K562 (cell line): ENCODE data around the gene USP19. TPM values are rescaled to one million over a fixed set of nuclear protein-coding genes. Genes with fewer than 3 reads are reported as not detected.

Experiments
- ATAC-seq: fragments of 200-7000 bp; cut with Tn5 transposase; 3 replicates; pipeline ENCODE4 v1.9.1; 2020; ENCODE audit warnings: moderate library complexity
- BruUV-seq: library from RNA; stranded (reverse); fragments of 400-500 nt; replicated peaks from 2 replicates; lab custom pipeline; 2021; lab: Mats Ljungman, UMichigan
- CTCF ChIA-PET: fragments of 300-600 bp; formaldehyde crosslinking; extraction: SDS; loops from one replicate; lab custom pipeline; 2021; ENCODE audit warnings: low intra/inter-chr PET ratio; lab: Yijun Ruan, JAX
- POLR2A ChIA-PET: fragments of 300-600, 350-650 bp; sonication (Branson Sonifier 250); formaldehyde crosslinking; extraction: SDS; loops from one replicate; lab custom pipeline; 2021; ENCODE audit warnings: antibody characterized with exemption, inconsistent platforms; lab: Yijun Ruan, JAX
- DNase-seq, 4 experiments: peaks; one replicate each; pipeline versions ENCODE4 v3.0.0 to v3.0.0-alpha.2; 2011 to 2018; ENCODE audit warnings: low spot score in 3 of 4, mixed read lengths in 3 of 4; ENCODE audit errors: extremely low read depth in 1 of 4
- FAIRE-seq: peaks from 2 replicates; lab custom pipeline; 2011; peaks lifted over from hg19 to GRCh38; lab: Jason Lieb, UNC
- H2AFZ ChIP-seq: 2 replicates; pipeline ENCODE4 v1.6.0; 2011; ENCODE audit warnings: low read depth, low read length, control low read depth, inconsistent platforms
- H3K27ac ChIP-seq: fragments of 200-600 bp; 3 replicates; pipeline ENCODE4 v1.8.0; 2011; ENCODE audit warnings: low read depth, mild to moderate bottlenecking, control low read depth, inconsistent platforms, low read length, moderate library complexity, mixed read lengths; ENCODE audit errors: extremely low read depth
- H3K27me3 ChIP-seq, 2 experiments: fragments of 300-600 bp in 1 of 2; 2 replicates in 1 of 2; 3 replicates in 1 of 2; pipeline versions ENCODE4 v1.6.0 to v1.8.0; 2011; ENCODE audit warnings: inconsistent platforms in 2 of 2, low read length in 2 of 2, mild to moderate bottlenecking in 1 of 2, mixed read lengths in 1 of 2, moderate library complexity in 1 of 2; ENCODE audit not compliant: control insufficient read depth in 2 of 2, insufficient read depth in 2 of 2
- H3K36me3 ChIP-seq: fragments of 300-600 bp; 3 replicates; pipeline ENCODE4 v1.8.0; 2011; ENCODE audit warnings: mild to moderate bottlenecking, low read length, inconsistent platforms; ENCODE audit not compliant: control insufficient read depth, insufficient read depth
- H3K4me1 ChIP-seq, 2 experiments: fragments of 200-600 bp in 1 of 2; replicated peaks in 1 of 2; 2 replicates in 1 of 2; 3 replicates in 1 of 2; pipeline versions ENCODE4 v1.5.1 to v1.8.0; 2011; ENCODE audit warnings: inconsistent platforms in 2 of 2, low read length in 2 of 2, mild to moderate bottlenecking in 1 of 2, mixed read lengths in 1 of 2, moderate library complexity in 1 of 2; ENCODE audit not compliant: control insufficient read depth in 2 of 2, insufficient read depth in 2 of 2
- H3K4me2 ChIP-seq: 2 replicates; pipeline ENCODE4 v1.6.1; 2011; ENCODE audit warnings: low read length, control low read depth, inconsistent platforms, mixed read lengths; ENCODE audit not compliant: insufficient read depth
- H3K4me3 ChIP-seq: fragments of 200-600 bp; sonication (generic), shearing (Covaris generic); 2 replicates; pipeline ENCODE4 v1.5.1; 2016; ENCODE audit warnings: control low read depth, inconsistent platforms
- H3K79me2 ChIP-seq: fragments of 200-600 bp; 3 replicates; pipeline ENCODE4 v1.8.0; 2011; ENCODE audit warnings: low read length, inconsistent platforms; ENCODE audit not compliant: control insufficient read depth, insufficient read depth
- H3K9ac ChIP-seq, 2 experiments: 2 replicates each; pipeline versions ENCODE4 v1.6.0 to v1.6.1; 2011; ENCODE audit warnings: low read depth in 2 of 2, low read length in 2 of 2, control low read depth in 1 of 2, inconsistent platforms in 1 of 2, mild to moderate bottlenecking in 1 of 2, mixed read lengths in 1 of 2; ENCODE audit not compliant: insufficient read depth in 1 of 2
- H3K9me1 ChIP-seq: one replicate; pipeline ENCODE4 v1.6.0; 2011; ENCODE audit warnings: inconsistent platforms, mild to moderate bottlenecking, low read length, moderate library complexity; ENCODE audit not compliant: control insufficient read depth, insufficient read depth
- H3K9me3 ChIP-seq: replicated peaks from 2 replicates; pipeline ENCODE4 v1.5.1; 2011; ENCODE audit warnings: low read depth, low read length, inconsistent platforms; ENCODE audit not compliant: control insufficient read depth, insufficient read depth
- H4K20me1 ChIP-seq: replicated peaks from 2 replicates; pipeline ENCODE4 v1.6.1; 2011; ENCODE audit warnings: low read length, inconsistent platforms, mixed read lengths; ENCODE audit not compliant: control insufficient read depth, insufficient read depth
- C11orf30 ChIP-seq: fragments of 450-650 bp; IDR thresholded peaks from 2 replicates; pipeline ENCODE4 v1.6.1; 2016; ENCODE audit warnings: low read depth, mild to moderate bottlenecking
- RAD21 ChIP-seq, 2 experiments: fragments of 250-450 bp in 1 of 2; fragments of 450-650 bp in 1 of 2; sonication (Bioruptor Pico) in 1 of 2; formaldehyde crosslinking in 1 of 2; IDR thresholded peaks in 1 of 2; conservative IDR thresholded peaks in 1 of 2; 2 replicates each; pipeline versions ENCODE4 v1.4.0 to v1.8.0; 2020 to 2022; ENCODE audit warnings: mild to moderate bottlenecking in 2 of 2, moderate library complexity in 1 of 2
- WGBS: fragments of 100-300 bp; shearing (Covaris generic); methylation state at CpG from one replicate; pipeline ENCODE4 v1.1.6; 2016; ENCODE audit warnings: low coverage, mixed read lengths; ENCODE audit not compliant: insufficient coverage; ENCODE audit errors: missing lambda C conversion rate; 5-methylcytosine and 5-hydroxymethylcytosine counted together
- in situ Hi-C: fragments of 300-500 bp; cut with MboI; formaldehyde crosslinking; loops from 4 replicates; pipeline ENCODE4 v1.15.0; 2018; ENCODE audit warnings: inconsistent platforms, mixed read lengths
- intact Hi-C: fragments of 100-400 bp; cut with micrococcal nuclease; formaldehyde crosslinking; loops from 2 replicates; pipeline ENCODE4 v1.14.2; 2022
- polyA plus RNA-seq, 8 experiments: library from polyadenylated mRNA; depleted of rRNA in 4 of 8; stranded (reverse) in 5 of 8; unstranded in 3 of 8; fragments of >200 nt; fragmentation: Nextera tagmentation in 2 of 8; fragmentation: Illumina TruSeq in 1 of 8; extraction: Ambion mirVana in 2 of 8; extraction: Trizol in 1 of 8; gene quantifications; 2 replicates each; pipeline versions ENCODE4 v1.2.1 to v1.2.3, GENCODE V29; 2011 to 2014; ENCODE audit warnings: inconsistent platforms in 1 of 8, missing spikeins in 1 of 8
- total RNA-seq, 7 experiments: library from RNA; depleted of rRNA in 6 of 7; stranded (reverse); fragments of >200 nt in 6 of 7; fragmentation: Illumina TruSeq in 2 of 7; extraction: Trizol in 2 of 7; gene quantifications; 2 replicates each; pipeline versions ENCODE4 v1.2.1 to v1.2.3, GENCODE V29; 2011 to 2021; ENCODE audit warnings: low replicate concordance in 1 of 7
- TF ChIP-seq, protein P1 (sequence below), 3 experiments: IDR thresholded peaks in 2 of 3; conservative IDR thresholded peaks in 1 of 3; 2 replicates each; pipeline ENCODE4 v1.5.1; 2011 to 2012; ENCODE audit warnings: low read length in 3 of 3, mild to moderate bottlenecking in 3 of 3, control low read depth in 2 of 3, improper control_type of control experiment in 1 of 3, inconsistent platforms in 1 of 3, low read depth in 1 of 3, mixed read lengths in 1 of 3, moderate library complexity in 1 of 3; ENCODE audit not compliant: insufficient read depth in 2 of 3

USP19 gene
- total and polyA plus RNA-seq, 9 of the 15 experiments (the other 6 are each of a cell fraction or from before 2014, with no cell fraction given), result 0.24 to 65.9 (median 36.9) TPM

DNA sequence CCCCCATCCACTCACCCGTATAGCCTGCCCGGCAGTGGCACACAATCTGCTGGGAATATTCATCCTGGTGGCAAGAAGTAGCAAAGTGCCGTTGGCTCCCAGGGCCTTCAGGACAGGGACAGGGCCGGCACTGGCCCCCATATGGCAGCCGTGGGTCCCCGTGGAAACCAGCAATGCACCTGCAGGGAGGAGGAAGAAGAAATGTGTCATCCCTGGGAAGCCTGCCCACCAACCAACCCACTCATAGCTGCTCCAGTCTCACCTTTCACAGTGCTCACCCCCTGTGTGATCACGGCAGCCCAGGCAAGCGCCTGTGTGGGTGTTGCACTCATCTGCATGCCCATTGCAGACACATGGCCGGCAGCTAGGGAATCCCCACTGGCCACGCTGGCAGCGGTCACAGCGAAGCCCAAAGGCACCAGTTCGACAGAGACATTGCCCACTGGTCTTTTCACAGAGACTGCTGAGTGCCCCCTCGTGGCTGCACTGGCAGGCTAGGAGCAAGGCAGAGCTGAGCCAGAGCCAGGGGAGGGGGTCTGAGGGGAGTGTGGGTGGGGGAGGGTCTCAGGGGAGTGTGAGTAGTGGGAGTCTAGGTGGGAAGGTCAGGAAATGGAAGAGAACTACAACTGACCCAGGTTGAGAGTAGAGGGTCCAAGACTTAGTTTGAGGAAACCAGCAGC lies 4.5 kb upstream of the USP19 start:
- Histone ChIP-seq H3K27me3 (no peaks in the 10 kb centered on the region), H3K9ac (peak overlapping the region in 1 of 2 experiments; percentile 68; a peak in 1 of 4 replicates), H3K9me3 (no peaks in the 10 kb centered on the region), H2AFZ (no peak overlapping the region), H3K27ac (no peak overlapping the region), H3K36me3 (0 out of 3 replicates have a peak, but pooled peaks cover 2% of the 10 kb centered on the region), H3K4me2 (no peak overlapping the region), H4K20me1 (no peaks in the 10 kb centered on the region), H3K4me3 (no peak overlapping the region), H3K79me2 (peaks cover 5% of the 10 kb centered on the region), H3K9me1 (no peaks in the 10 kb centered on the region), H3K4me1 (peaks cover 0 to 31% of the 10 kb centered on the region in 2 experiments; a peak in 2 of 5 replicates)
- ATAC-seq, result no peak
- peak in 1 of 4 experiments; percentile 18 for DNase-seq
- BruUV-seq, result no TSS peak
- TF ChIP-seq RAD21 (CRISPR knock-in tag; conservative IDR thresholded peaks at IDR 0.05 in 1 of 2, IDR thresholded peaks at IDR 0.05 in 1 of 2) (0 out of 4 replicates have a peak, but pooled peaks of 1 of the 2 experiments have one; percentile 20), C11orf30 (no peak)
- TF ChIP-seq, protein P1, sequence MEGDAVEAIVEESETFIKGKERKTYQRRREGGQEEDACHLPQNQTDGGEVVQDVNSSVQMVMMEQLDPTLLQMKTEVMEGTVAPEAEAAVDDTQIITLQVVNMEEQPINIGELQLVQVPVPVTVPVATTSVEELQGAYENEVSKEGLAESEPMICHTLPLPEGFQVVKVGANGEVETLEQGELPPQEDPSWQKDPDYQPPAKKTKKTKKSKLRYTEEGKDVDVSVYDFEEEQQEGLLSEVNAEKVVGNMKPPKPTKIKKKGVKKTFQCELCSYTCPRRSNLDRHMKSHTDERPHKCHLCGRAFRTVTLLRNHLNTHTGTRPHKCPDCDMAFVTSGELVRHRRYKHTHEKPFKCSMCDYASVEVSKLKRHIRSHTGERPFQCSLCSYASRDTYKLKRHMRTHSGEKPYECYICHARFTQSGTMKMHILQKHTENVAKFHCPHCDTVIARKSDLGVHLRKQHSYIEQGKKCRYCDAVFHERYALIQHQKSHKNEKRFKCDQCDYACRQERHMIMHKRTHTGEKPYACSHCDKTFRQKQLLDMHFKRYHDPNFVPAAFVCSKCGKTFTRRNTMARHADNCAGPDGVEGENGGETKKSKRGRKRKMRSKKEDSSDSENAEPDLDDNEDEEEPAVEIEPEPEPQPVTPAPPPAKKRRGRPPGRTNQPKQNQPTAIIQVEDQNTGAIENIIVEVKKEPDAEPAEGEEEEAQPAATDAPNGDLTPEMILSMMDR (IDR thresholded peaks at IDR 0.05 in 2 of 3, conservative IDR thresholded peaks at IDR 0.05 in 1 of 3; ENCODE audit: insufficient read depth in 2 of 3, low read depth in 1 of 3, low read length in 3 of 3), result peak in 1 of 3 experiments; percentile 39; a peak in 2 of 6 replicates
- in situ Hi-C loops, result no loop called here
- intact Hi-C loops, result no loop called here
- POLR2A ChIA-PET, result no interaction called here
- whole genome bisulfite sequencing, result 43% methylated on average over 8 of the region's 14 CpGs
- CTCF ChIA-PET, result no interaction called here
- no peak for FAIRE-seq
